Erythroblast (primary cell): ENCODE results near the gene TYMP.

Source experiments
- GATA1 ChIP-seq: IDR thresholded peaks from 2 replicates; pipeline ENCODE4 v1.6.1; 2011; ENCODE audit warnings: low read depth, mild to moderate bottlenecking, control low read depth, low read length, moderate library complexity
- POLR2A ChIP-seq: IDR thresholded peaks from 2 replicates; pipeline ENCODE4 v1.6.1; 2011; ENCODE audit warnings: mild to moderate bottlenecking, low read length

DNA sequence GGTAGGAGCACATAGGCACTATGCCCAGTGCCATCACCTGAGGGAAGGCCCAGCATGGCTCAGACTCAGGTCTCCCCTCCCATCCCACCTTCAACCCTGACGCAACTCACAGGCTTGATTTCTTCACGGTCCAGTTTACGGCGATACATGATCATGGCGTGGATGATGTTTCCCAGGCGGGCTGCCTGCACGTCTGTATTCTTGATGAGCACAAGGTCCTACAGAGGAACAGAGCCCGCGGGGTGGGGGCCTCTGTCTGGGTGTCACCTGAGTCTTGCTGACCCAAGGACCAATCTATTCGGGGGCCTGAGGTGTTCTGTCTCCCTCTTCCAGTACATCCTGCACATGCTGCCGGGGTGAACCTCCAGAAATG lies 44.6 kb upstream of the TYMP start:
- no peak for TF ChIP-seq POLR2A
- TF ChIP-seq GATA1, result no peak
